Retinal pigment epithelial cell (primary cell): ENCODE data around the gene TNNC1.

Experiments used
- DNase-seq: peaks from one replicate; pipeline ENCODE4 v3.0.0-alpha.2; 2010; ENCODE audit warnings: low read depth
- H3K4me3 ChIP-seq: 2 replicates; pipeline ENCODE4 v1.5.1; 2011; ENCODE audit warnings: mild to moderate bottlenecking, low read length, control low read depth, moderate library complexity
- TF ChIP-seq, protein P1 (sequence below): conservative IDR thresholded peaks from 2 replicates; pipeline ENCODE4 v1.5.1; 2011; ENCODE audit warnings: low read depth, low read length, control low read depth, inconsistent platforms

Gene TNNC1

DNA sequence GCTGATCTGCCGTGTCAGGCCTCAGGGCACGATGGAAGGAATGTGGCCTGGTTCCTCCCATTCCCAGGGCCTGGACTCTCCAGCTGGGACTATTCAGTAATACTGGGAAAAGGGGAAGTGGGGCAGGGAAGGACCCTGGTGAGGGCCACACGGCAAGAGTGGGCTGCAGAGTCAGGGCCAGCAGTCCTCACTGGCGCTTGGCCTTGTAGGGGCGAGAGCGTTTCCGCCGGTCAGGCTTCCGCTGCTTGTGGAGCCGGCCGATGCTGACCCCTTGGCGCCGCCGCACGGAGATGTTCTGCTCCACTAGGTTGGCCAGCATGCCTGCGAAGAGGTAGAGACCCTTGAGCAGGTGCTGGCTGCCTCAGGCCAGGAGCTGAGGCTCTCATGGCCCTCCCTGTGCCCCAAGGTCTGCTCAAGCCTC is 51.7 kb downstream of the TNNC1 start:
- DNase-seq = no peak
- no peak overlapping the region for H3K4me3 ChIP-seq
- TF ChIP-seq, protein P1, sequence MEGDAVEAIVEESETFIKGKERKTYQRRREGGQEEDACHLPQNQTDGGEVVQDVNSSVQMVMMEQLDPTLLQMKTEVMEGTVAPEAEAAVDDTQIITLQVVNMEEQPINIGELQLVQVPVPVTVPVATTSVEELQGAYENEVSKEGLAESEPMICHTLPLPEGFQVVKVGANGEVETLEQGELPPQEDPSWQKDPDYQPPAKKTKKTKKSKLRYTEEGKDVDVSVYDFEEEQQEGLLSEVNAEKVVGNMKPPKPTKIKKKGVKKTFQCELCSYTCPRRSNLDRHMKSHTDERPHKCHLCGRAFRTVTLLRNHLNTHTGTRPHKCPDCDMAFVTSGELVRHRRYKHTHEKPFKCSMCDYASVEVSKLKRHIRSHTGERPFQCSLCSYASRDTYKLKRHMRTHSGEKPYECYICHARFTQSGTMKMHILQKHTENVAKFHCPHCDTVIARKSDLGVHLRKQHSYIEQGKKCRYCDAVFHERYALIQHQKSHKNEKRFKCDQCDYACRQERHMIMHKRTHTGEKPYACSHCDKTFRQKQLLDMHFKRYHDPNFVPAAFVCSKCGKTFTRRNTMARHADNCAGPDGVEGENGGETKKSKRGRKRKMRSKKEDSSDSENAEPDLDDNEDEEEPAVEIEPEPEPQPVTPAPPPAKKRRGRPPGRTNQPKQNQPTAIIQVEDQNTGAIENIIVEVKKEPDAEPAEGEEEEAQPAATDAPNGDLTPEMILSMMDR = no peak

GRCh38 chr3:52401551-52401950 is 52.3 kb downstream of the TNNC1 start:
- no peak for DNase-seq
- no peak overlapping the region for H3K4me3 ChIP-seq

More at GRCh38 chr3:52401551-52401950, 52.3 kb downstream of the TNNC1 start:
- TF ChIP-seq, protein P1 = no peak
